Motor neuron (in vitro differentiated cells): ENCODE data around the gene DAB1. TPM values are rescaled to one million over a fixed set of nuclear protein-coding genes. Genes with fewer than 3 reads are reported as not detected.

Source experiments
- ATAC-seq, 8 experiments: fragments of 200-7000 bp; cut with Tn5 transposase; replicated peaks in 6 of 8; 2 replicates each; pipeline ENCODE4 v1.8.0; 2021; ENCODE audit warnings: mild to moderate bottlenecking in 8 of 8, moderate library complexity in 8 of 8
- H3K27ac ChIP-seq, 2 donors: fragments of 250-450 bp; sonication (Bioruptor Pico); 2 replicates each; pipeline ENCODE4 v1.9.0; 2021; ENCODE audit warnings: antibody characterized with exemption in 2 of 2, mild to moderate bottlenecking in 2 of 2, moderate library complexity in 1 of 2
- H3K4me1 ChIP-seq, 2 donors: fragments of 250-450 bp; sonication (Bioruptor Pico); replicated peaks in 1 of 2; 2 replicates each; pipeline ENCODE4 v1.6.1; 2021; ENCODE audit warnings: antibody characterized with exemption in 2 of 2, mild to moderate bottlenecking in 2 of 2, moderate library complexity in 1 of 2
- H3K4me3 ChIP-seq, 5 donors: fragments of 250-450 bp; sonication (Bioruptor Pico); 2 replicates each; pipeline ENCODE4 v1.9.0; 2021; ENCODE audit warnings: antibody characterized with exemption in 5 of 5, mild to moderate bottlenecking in 5 of 5, moderate library complexity in 4 of 5
- WGBS, 10 experiments: fragments of 450-650 bp; shearing (Covaris generic); methylation state at CpG; one replicate each; pipeline ENCODE4 v1.0.0; 2022; 5-methylcytosine and 5-hydroxymethylcytosine counted together
- in situ Hi-C, 9 experiments: fragments of 400-800 bp; cut with MboI; loops; one replicate each; pipeline ENCODE4 v1.15.0; 2021; ENCODE audit warnings: low sequenced_read_pairs in 9 of 9, low pct_unique_long_range_greater_than_20kb in 2 of 9; ENCODE audit not compliant: unreplicated experiment in 9 of 9
- total RNA-seq, 8 experiments: library from RNA; unstranded; fragments of 300-600 nt; gene quantifications; 2 replicates each; pipeline versions ENCODE4 v1.2.3 to v1.2.4, GENCODE V29; 2022

DAB1 gene
- total RNA-seq, result 10 to 100 TPM in 6 of 8 experiments, 1 to 10 TPM in 2; 1.4 to 38.4 (median 13.2) TPM

DNA sequence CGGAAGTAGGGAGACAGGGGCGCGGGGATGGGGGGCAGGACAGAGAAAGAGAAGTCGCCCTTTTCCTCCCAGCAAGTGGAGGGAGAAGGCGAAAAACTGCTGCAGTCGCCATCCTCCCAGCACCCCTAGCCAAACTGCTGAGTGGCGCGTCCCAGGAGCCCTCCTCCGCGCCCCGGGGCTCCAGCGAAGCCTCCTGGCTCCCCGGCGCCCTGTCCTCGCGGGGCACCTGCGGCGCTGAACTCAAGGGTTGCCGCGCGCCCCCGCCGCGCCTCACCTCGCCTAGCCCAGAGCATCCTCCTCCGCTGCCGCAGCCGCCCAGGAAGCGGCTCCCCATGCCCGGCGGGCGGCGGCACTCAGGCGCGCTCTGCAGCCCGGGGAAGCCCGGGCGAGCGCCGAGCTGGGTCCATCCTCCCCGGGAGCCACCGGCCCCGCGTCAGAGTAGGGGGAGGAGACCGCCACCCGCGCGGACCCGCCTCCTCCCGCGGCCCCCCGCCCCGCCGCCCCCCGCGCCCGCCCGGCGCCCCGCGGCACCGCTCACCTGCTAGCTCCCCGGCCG, at the start of gene DAB1:
DAB1 (minus strand) TSS at position 405 of the 556 bp plus-strand sequence. CDS start 133,030 bp downstream, outside the sequence.
- peak; percentile 41 to 62 (median 54) for ATAC-seq
- H3K4me3 ChIP-seq, result peak within 1 kb of the TSS; percentile 41 to 86 (median 60)
- in situ Hi-C loops, result loop anchor here in 2 of 9 experiments (25.0 kb wide), 2 partner anchors 586 to 1114 kb away; partner anchors contain the start of gene OMA1 (in 1 of the 2)
- peaks cover 2 to 10% of the 10 kb centered on the region in 2 donors for H3K4me1 ChIP-seq
- WGBS, 10 experiments, result 0% methylated on average over 2 to 4 of the region's 64 CpGs; no CpG with 5 or more reads in 8 of the 10 experiments
- H3K27ac ChIP-seq, result peak within 1 kb of the TSS; percentile 47 to 73

DNA sequence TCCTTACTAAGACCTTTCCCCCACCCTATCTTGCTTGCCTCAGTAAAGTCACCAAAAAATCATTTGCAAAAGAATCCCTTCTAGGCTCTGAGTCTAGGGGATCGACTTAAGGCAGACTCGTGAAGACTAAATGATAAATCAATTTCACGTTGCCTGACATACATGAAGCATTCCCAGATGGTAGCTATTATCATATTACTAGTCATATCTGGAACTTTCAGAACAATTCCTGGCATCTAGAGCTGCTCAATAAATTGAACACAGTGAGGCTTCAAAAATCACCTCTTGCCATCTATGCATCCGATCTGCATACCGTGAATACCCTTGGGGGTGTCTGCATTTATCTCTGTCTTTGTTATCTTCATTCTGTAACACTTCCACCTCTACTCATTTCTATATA, 49.6 kb upstream of the DAB1 start:
- 11 to 100% (median 82%) methylated on average over 2 to 5 of the region's 5 CpGs for WGBS, 10 experiments
- in situ Hi-C loops, result no loop called here
- no peak overlapping the region for H3K27ac ChIP-seq

DNA sequence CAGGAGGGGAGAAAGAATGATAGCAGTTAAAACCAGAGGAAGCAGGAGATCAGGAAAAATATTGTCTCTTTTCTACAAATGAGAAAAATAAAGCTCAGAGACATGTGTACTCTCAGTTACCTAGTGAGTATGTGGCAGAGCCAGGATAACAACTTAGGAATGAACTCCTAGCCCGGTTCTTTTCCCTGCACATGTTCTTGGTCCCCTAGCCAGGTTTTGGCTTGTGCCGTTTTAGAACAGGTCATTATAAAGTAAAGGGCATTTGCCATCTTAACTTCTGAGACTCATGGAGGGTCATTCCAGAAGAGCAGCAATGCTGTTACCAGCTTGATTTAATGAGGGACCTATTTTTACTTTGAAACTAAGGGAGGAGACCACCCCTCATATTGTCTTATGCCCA, 48.1 kb upstream of the DAB1 start:
- ATAC-seq, result no peak
- Histone ChIP-seq H3K4me1 (no peaks in the 10 kb centered on the region), H3K4me3 (no peak overlapping the region), H3K27ac (no peak overlapping the region)
- in situ Hi-C loops, result no loop called here
- 63 to 100% (median 83%) methylated on average over 1 to 2 of the region's 2 CpGs; no CpG with 5 or more reads in 1 of the 10 experiments for WGBS, 10 experiments

More for the DNA sequence above, 49.6 kb upstream of the DAB1 start:
- ATAC-seq, result no peak
- H3K4me1 ChIP-seq, result no peaks in the 10 kb centered on the region
- H3K4me3 ChIP-seq, result no peak overlapping the region

DNA sequence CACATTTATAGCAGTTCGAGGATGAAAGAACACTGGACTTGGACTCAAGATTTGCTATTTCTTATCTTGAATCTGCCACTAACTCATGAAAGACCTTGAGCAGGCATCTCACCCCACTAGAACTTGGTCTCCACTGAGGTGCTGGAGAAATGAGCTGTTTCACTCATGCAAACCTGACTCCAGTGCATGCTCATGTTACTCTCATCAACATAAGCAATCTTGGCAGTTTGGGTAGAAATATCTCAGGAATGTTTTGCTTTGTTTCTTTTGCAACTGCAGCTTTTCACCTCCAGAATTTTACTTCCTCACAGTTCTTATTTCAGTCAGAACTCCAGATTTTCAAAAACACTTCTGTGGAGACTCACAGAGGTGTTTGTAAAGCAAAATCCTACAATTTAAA, 46.2 kb upstream of the DAB1 start:
- Histone ChIP-seq H3K4me3 (no peak overlapping the region), H3K27ac (no peak overlapping the region), H3K4me1 (peaks cover 0 to 2% of the 10 kb centered on the region in 2 donors)
- 87 to 100% (median 100%) methylated on average over 1 of the region's 1 CpG; no CpG with 5 or more reads in 3 of the 10 experiments for WGBS, 10 experiments
- peak in 2 of 8 experiments; percentile 4 to 6 for ATAC-seq
- in situ Hi-C loops, result no loop called here

DNA sequence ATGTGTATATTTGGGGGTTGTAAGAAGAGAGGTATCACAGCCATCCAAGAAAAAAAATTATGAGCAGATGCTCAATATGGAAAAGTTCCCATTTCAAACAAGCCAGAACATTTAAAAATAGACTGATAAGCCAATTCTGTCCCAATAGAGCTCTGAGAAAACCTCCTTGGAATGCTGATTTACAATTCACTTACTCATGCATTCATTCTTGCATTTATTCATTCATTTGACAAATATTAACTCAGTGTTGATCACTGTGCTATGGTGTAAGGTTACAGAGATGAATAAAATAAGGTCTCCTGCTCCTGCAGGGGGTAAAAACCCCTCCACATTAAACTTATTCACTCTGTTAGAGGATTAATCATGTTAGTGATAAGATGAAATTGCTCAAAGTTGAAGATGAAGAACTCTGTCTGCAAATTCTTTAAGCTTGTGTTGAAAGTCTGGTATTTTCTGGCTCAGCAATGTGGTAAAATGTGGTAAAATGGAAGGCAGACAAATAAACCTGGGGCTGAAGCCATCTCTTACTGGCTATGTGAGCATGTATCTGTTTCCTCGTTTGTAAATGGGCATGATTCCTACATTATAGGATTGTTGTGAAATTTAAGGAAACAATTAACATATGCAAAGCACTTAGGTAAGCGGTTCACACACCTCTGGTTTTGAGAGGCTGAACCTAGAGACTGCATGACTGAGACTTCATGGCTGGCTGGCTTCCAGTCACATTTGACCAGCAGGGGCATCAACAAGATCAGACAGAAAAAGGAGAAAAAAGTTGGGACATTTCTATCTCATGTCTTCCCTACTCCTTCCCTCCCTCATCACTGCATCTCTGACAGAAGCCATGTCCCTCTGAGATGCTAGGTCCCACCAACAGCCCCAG, 45.0 kb upstream of the DAB1 start:
- Histone ChIP-seq H3K4me3 (no peak overlapping the region), H3K27ac (no peak overlapping the region), H3K4me1 (peaks cover 3 to 9% of the 10 kb centered on the region in 2 donors)
- peak in 3 of 8 experiments; percentile 85 to 91 (median 89) for ATAC-seq
- in situ Hi-C loops, result no loop called here
- WGBS, 10 experiments, result 0 to 100% (median 70%) methylated on average over 1 to 2 of the region's 2 CpGs; no CpG with 5 or more reads in 3 of the 10 experiments

DNA sequence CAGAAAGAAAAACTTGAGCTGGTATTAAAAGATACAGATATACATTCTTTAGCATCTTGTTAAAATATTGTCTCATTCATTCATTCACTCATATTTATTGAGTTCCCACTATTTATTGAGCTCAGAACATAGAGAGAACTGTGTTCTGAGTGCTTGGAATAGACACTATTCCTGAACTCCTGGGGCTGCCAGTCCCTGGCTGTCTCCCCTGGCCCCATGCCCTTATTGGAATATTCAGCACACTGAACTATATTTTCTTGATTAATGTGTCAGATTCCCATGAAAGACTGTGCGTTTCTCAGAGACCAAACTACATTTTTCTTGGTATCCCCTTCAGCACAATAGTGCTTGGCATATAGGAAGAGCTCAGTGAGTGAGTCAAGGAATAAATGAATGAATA, 44.0 kb upstream of the DAB1 start:
- Histone ChIP-seq H3K27ac (no peak overlapping the region), H3K4me3 (no peak overlapping the region), H3K4me1 (peaks cover 3 to 9% of the 10 kb centered on the region in 2 donors)
- in situ Hi-C loops, result no loop called here
- 0 to 100% (median 36%) methylated on average over 1 of the region's 1 CpG; no CpG with 5 or more reads in 4 of the 10 experiments for WGBS, 10 experiments
- no peak for ATAC-seq

DNA sequence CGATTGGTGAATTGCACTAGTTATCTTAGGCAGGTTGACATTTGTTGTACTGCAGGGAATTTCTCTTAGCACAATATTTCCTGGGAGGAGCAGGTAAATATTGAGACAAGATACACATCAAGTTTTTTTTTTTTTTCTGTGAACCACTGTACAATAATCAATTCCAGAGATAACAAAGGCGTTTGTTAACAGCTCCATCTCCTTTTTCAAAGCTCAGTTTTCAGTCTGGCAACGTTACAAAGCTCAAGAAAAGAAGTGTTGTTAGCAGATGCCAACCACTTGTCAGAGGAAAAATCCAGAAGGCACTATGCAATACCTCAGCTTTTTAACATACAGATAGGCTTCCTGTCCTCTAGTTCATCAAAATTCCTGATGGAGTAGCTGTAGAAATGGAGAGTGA, 40.9 kb upstream of the DAB1 start:
- 14 to 75% (median 51%) methylated on average over 2 to 3 of the region's 3 CpGs for WGBS, 10 experiments
- Histone ChIP-seq H3K4me1 (peaks cover 8 to 9% of the 10 kb centered on the region in 2 donors), H3K4me3 (no peak overlapping the region), H3K27ac (no peak overlapping the region)
- in situ Hi-C loops, result no loop called here
- ATAC-seq, result peak in 1 of 8 experiments; percentile 32

DNA sequence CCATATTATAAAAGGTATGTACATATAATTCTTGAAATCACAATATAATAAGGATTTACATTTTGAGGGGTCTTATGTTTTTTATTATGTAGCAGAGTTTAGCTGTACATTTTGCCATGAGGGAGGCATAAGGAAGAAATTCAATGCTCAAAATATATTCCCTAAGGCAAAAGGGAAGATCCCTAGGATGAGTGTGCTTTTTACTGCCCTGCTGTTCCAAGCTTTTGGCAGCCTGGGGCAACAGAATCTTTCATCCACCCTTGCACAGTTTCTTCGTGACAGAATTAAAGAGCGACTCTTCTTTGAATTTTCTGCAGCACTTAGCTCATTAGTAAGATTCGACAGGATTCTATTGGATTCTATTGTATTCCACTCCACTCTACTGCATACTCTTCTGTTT, 39.5 kb upstream of the DAB1 start:
- in situ Hi-C loops, result no loop called here
- 5 to 85% (median 55%) methylated on average over 1 to 3 of the region's 3 CpGs for WGBS, 10 experiments

DNA sequence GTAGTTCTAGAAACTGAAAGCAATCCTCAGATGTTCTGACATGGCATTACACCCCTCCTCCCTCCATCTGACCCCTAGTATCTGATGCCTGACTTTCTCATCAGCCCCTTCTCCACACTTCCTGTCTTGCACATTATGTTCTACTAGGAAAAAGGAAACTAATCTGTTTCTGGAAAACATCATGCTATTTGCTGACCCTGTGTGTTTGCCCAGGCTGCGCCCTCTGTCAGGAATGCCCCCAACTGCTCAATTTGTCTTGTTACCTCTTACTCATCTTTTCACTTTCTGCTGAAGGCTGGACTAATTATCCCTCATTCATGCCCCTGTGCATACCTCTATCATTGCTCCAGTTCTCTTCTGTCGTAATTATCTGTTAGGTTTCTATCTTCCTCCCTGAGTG, 37.5 kb upstream of the DAB1 start:
- no peak overlapping the region for H3K4me3 ChIP-seq
- in situ Hi-C loops, result no loop called here
- WGBS, 10 experiments, result 74 to 100% (median 96%) methylated on average over 1 to 2 of the region's 2 CpGs; no CpG with 5 or more reads in 1 of the 10 experiments
- H3K4me1 ChIP-seq, result peaks cover 8 to 9% of the 10 kb centered on the region in 2 donors
- no peak for ATAC-seq
- no peak overlapping the region for H3K27ac ChIP-seq

More for the DNA sequence above, 39.5 kb upstream of the DAB1 start:
- H3K27ac ChIP-seq, result no peak overlapping the region
- H3K4me3 ChIP-seq, result no peak overlapping the region
- H3K4me1 ChIP-seq, result peaks cover 8 to 9% of the 10 kb centered on the region in 2 donors
- ATAC-seq, result peak in 3 of 8 experiments; percentile 17 to 83 (median 41)

DNA sequence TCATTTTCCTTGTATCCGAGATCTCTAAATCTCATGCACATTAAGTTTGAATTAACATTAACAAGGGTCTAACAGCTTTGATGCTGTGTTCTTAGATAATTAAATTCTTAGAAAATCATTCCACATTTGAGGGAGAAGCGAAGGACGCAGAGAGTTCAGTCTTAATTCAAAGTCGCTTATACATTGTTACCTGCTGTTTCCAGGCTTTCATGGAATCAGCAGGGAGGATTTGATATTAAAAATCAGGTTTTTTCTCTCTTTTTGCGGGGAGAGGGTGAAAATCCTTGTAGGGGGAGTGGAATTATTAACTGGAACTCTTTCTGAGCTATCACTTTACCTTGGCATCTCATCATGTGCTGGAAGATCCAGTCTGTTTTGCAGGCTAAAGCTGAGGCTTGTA, 27.7 kb upstream of the DAB1 start:
- Histone ChIP-seq H3K4me1 (no peaks in the 10 kb centered on the region), H3K4me3 (no peak overlapping the region), H3K27ac (no peak overlapping the region)
- in situ Hi-C loops, result no loop called here
- 34 to 88% (median 67%) methylated on average over 2 to 5 of the region's 5 CpGs; no CpG with 5 or more reads in 1 of the 10 experiments for WGBS, 10 experiments
- no peak for ATAC-seq

DNA sequence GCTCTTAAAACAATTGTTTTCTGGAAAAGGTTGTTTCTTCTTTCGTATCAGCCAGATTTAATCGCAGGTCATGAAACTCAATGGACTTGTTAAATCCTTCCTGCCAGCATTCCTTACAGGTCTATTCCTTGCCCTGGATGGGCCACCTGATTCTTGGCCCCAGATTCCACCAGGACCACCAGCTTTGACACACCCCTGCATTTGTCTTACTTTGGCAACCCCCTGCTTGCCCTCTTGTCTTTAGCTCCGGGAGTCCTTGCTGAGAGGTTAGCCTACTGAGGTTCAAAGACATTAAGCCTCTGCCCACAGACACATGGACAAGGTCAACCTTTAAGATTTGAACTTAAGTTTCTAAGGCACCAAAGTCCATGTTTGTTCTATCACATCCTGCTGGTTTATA, 27.1 kb upstream of the DAB1 start:
- WGBS, 10 experiments, result 39 to 92% (median 63%) methylated on average over 2 to 3 of the region's 3 CpGs; no CpG with 5 or more reads in 2 of the 10 experiments
- H3K27ac ChIP-seq, result no peak overlapping the region
- no peaks in the 10 kb centered on the region for H3K4me1 ChIP-seq
- no peak overlapping the region for H3K4me3 ChIP-seq
- in situ Hi-C loops, result no loop called here
- ATAC-seq, result no peak

DNA sequence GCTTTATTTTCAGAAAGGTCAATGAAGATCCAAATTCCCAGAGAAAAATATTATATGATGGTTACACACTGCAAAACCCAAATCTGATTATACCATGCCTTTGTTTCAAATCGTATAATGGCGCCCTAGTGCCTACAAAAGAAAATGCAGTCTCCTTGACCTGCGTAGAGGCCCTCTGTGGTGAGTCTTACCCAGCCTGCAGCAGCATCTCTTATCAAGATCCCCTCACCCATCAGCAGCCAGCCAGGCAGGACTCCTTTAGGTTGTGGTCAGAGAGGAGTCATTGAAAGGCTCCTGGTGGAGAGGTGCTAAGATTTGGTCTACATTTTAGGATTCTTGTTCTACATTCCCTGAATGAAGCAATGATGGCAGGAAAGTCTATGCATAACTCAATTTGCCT, 23.7 kb upstream of the DAB1 start:
- no peaks in the 10 kb centered on the region for H3K4me1 ChIP-seq
- in situ Hi-C loops, result loop anchor here in 1 of 9 experiments (25.0 kb wide), 1 partner anchor 610 kb away; no protein-coding TSS in a partner anchor
- ATAC-seq, result no peak
- no peak overlapping the region for H3K4me3 ChIP-seq
- 40 to 100% (median 93%) methylated on average over 1 to 3 of the region's 3 CpGs; no CpG with 5 or more reads in 2 of the 10 experiments for WGBS, 10 experiments
- no peak overlapping the region for H3K27ac ChIP-seq

DNA sequence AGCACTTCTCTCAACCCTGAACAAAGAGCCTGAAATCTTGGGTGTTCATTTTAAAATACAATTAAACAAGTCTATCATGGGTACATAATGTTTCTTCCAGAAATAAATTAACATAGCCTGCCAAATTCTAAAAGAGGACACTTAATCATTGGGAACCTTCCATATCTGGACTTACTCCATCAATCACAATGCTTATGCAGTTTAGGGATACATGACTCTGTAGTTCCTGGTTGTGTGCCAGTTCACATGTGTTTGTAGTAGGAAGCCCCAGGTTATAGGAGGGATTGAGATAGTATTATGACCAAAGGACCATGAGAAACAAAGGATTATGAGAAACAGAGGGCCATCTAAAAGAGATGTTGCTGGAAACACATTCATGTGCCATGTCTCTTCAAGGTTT, 19.1 kb upstream of the DAB1 start:
- H3K27ac ChIP-seq, result no peak overlapping the region
- in situ Hi-C loops, result loop anchor here in 1 of 9 experiments (25.0 kb wide), 1 partner anchor 606 kb away; no protein-coding TSS in a partner anchor
- H3K4me3 ChIP-seq, result no peak overlapping the region
- peaks cover under 1 to 3% of the 10 kb centered on the region in 2 donors for H3K4me1 ChIP-seq
- no peak for ATAC-seq
